Spleen (tissue), 11 donors: ENCODE results near the gene PLXNA2. TPM values are rescaled to one million over a fixed set of nuclear protein-coding genes. Genes with fewer than 3 reads are reported as not detected.

ENCODE experiments used
- DNase-seq: peaks from one replicate; pipeline ENCODE4 v3.0.0-alpha.2; 2020
- H3K27ac ChIP-seq, 8 donors: fragments of 200-600 bp; sonication (generic) in 7 of 8; 1 replicate in 4 of 8; 2 replicates in 4 of 8; pipeline versions ENCODE4 v1.5.0 to v1.8.0; 2016 to 2021; ENCODE audit warnings: inconsistent platforms in 4 of 8, mild to moderate bottlenecking in 4 of 8, moderate library complexity in 1 of 8
- H3K27me3 ChIP-seq, 7 donors: fragments of 200-600 bp; sonication (generic) in 6 of 7; replicated peaks in 1 of 7; 1 replicate in 4 of 7; 2 replicates in 3 of 7; pipeline versions ENCODE4 v1.5.0 to v1.8.0; 2016 to 2021; ENCODE audit warnings: inconsistent platforms in 3 of 7, mild to moderate bottlenecking in 1 of 7
- H3K36me3 ChIP-seq, 6 donors: fragments of 200-600 bp; sonication (generic) in 5 of 6; 1 replicate in 4 of 6; 2 replicates in 2 of 6; pipeline versions ENCODE4 v1.5.0 to v1.8.0; 2016 to 2021; ENCODE audit warnings: inconsistent platforms in 2 of 6
- H3K4me1 ChIP-seq, 6 donors: fragments of 200-600 bp; sonication (generic) in 5 of 6; 1 replicate in 3 of 6; 2 replicates in 3 of 6; pipeline versions ENCODE4 v1.5.0 to v1.8.0; 2016 to 2021; ENCODE audit warnings: inconsistent platforms in 3 of 6
- H3K4me3 ChIP-seq, 8 donors: fragments of 200-600 bp; sonication (generic) in 7 of 8; 1 replicate in 4 of 8; 2 replicates in 4 of 8; pipeline versions ENCODE4 v1.5.0 to v1.8.0; 2016 to 2021; ENCODE audit warnings: inconsistent platforms in 4 of 8, mild to moderate bottlenecking in 4 of 8, moderate library complexity in 2 of 8
- H3K9me3 ChIP-seq, 8 donors: fragments of 200-600 bp; sonication (generic) in 7 of 8; 1 replicate in 4 of 8; 2 replicates in 4 of 8; pipeline versions ENCODE4 v1.5.0 to v1.8.0; 2016 to 2021; ENCODE audit warnings: inconsistent platforms in 4 of 8
- POLR2A ChIP-seq, 3 donors: fragments of 450-650 bp; IDR thresholded peaks; one replicate each; pipeline ENCODE4 v1.5.1; 2017; ENCODE audit warnings: antibody characterized with exemption in 3 of 3, mild to moderate bottlenecking in 1 of 3
- POLR2AphosphoS5 ChIP-seq, 3 donors: sonication (generic); formaldehyde crosslinking; IDR thresholded peaks; one replicate each; pipeline ENCODE4 v1.5.1; 2017; ENCODE audit warnings: antibody characterized with exemption in 3 of 3
- WGBS, 5 donors: extraction: QIAGEN DNeasy Blood & Tissue Kit in 3 of 5; methylation state at CpG; one replicate each; pipeline versions ENCODE4 v1.1.5 to v1.1.7; 2013 to 2018; 5-methylcytosine and 5-hydroxymethylcytosine counted together
- intact Hi-C: fragments of 100-400 bp; cut with DNase I; formaldehyde crosslinking; loops from one replicate; pipeline ENCODE4 v1.15.0; 2023; ENCODE audit warnings: low total_unique reads
- polyA plus RNA-seq, 3 donors: library from polyadenylated mRNA; stranded (reverse); fragments of 200-250 nt; gene quantifications; one replicate each; pipeline ENCODE4 v1.2.1, GENCODE V29; 2013
- total RNA-seq, 7 donors: library from RNA; depleted of rRNA in 3 of 7; stranded (reverse); fragments of >200 nt in 3 of 7; fragmentation: NEBNext Ultra II Directional in 4 of 7; extraction: Animal tissue kit (Norgen Biotek cat#: 25700) in 4 of 7; gene quantifications; one replicate each; pipeline versions ENCODE4 v1.1.0 to v1.2.1, GENCODE V29; 2016 to 2021
- TF ChIP-seq, protein P1 (sequence below), 11 experiments: fragments of 200-600 bp in 7 of 11; fragments of 450-650 bp in 4 of 11; sonication (generic) in 4 of 11; IDR thresholded peaks in 8 of 11; conservative IDR thresholded peaks in 3 of 11; 1 replicate in 7 of 11; 2 replicates in 4 of 11; pipeline versions ENCODE4 v1.4.0 to v1.8.0; 2016 to 2021; ENCODE audit warnings: antibody characterized with exemption in 11 of 11, inconsistent platforms in 4 of 11, mild to moderate bottlenecking in 1 of 11
- donor health status: healthy with polysubstance abuse.
- donor health status: DM: no; HTN: no; CAD: no; lungs with moderate emphysema.
- donor health status: DM: no; HTN: no; CAD: no.
- donor health status: Bipolar disorder and iron deficiency.
- donor health status: healthy.
- donor health status: DM: no; HTN: no; CAD: no.
- donor health status: DM: yes; HTN: yes; CAD: no.

The PLXNA2 gene
- total and polyA plus RNA-seq, 10 donors: 0.93 to 16.9 (median 7.0) TPM

GRCh38 chr1:208107425-208108212, 136.6 kb downstream of the PLXNA2 start:
- Histone ChIP-seq H3K27ac (no peak overlapping the region), H3K36me3 (no peaks in the 10 kb centered on the region), H3K27me3 (no peaks in the 10 kb centered on the region), H3K9me3 (no peaks in the 10 kb centered on the region), H3K4me3 (no peak overlapping the region), H3K4me1 (peaks cover 0 to 8% (median under 1%) of the 10 kb centered on the region in 6 donors)
- no peak for DNase-seq
- 90 to 95% (median 91%) methylated on average over 13 of the region's 13 CpGs for WGBS, 5 donors
- intact Hi-C loops: no loop called here
- TF ChIP-seq POLR2A (IDR thresholded peaks at IDR 0.05) (no peak), POLR2AphosphoS5 (IDR thresholded peaks at IDR 0.05) (no peak)
- TF ChIP-seq, protein P1, sequence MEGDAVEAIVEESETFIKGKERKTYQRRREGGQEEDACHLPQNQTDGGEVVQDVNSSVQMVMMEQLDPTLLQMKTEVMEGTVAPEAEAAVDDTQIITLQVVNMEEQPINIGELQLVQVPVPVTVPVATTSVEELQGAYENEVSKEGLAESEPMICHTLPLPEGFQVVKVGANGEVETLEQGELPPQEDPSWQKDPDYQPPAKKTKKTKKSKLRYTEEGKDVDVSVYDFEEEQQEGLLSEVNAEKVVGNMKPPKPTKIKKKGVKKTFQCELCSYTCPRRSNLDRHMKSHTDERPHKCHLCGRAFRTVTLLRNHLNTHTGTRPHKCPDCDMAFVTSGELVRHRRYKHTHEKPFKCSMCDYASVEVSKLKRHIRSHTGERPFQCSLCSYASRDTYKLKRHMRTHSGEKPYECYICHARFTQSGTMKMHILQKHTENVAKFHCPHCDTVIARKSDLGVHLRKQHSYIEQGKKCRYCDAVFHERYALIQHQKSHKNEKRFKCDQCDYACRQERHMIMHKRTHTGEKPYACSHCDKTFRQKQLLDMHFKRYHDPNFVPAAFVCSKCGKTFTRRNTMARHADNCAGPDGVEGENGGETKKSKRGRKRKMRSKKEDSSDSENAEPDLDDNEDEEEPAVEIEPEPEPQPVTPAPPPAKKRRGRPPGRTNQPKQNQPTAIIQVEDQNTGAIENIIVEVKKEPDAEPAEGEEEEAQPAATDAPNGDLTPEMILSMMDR (IDR thresholded peaks at IDR 0.05 in 8 of 11, conservative IDR thresholded peaks at IDR 0.05 in 3 of 11): no peak

- 91 to 96% (median 94%) methylated on average over 7 of the region's 7 CpGs for WGBS, 5 donors
- no peaks in the 10 kb centered on the region for H3K27me3 ChIP-seq
- H3K36me3 ChIP-seq: no peaks in the 10 kb centered on the region
- no peaks in the 10 kb centered on the region for H3K9me3 ChIP-seq
- no peak overlapping the region for H3K27ac ChIP-seq
- DNase-seq: no peak
- H3K4me3 ChIP-seq: no peak overlapping the region
- TF ChIP-seq POLR2AphosphoS5 (IDR thresholded peaks at IDR 0.05) (no peak), POLR2A (IDR thresholded peaks at IDR 0.05) (no peak)
- TF ChIP-seq, protein P1 (IDR thresholded peaks at IDR 0.05 in 8 of 11, conservative IDR thresholded peaks at IDR 0.05 in 3 of 11): no peak
- intact Hi-C loops: no loop called here
- H3K4me1 ChIP-seq: peaks cover 0 to 21% (median 8%) of the 10 kb centered on the region in 6 donors
Measured at GRCh38 chr1:208106218-208106617, 138.0 kb downstream of the PLXNA2 start.

- Histone ChIP-seq H3K27ac (no peak overlapping the region), H3K36me3 (no peaks in the 10 kb centered on the region), H3K4me3 (no peak overlapping the region), H3K9me3 (no peaks in the 10 kb centered on the region), H3K27me3 (no peaks in the 10 kb centered on the region), H3K4me1 (peaks cover 0 to 25% (median 10%) of the 10 kb centered on the region in 6 donors)
- no peak for DNase-seq
- WGBS, 5 donors: 65 to 84% (median 77%) methylated on average over 5 of the region's 5 CpGs
- TF ChIP-seq POLR2A (IDR thresholded peaks at IDR 0.05) (no peak), POLR2AphosphoS5 (IDR thresholded peaks at IDR 0.05) (no peak)
- TF ChIP-seq, protein P1 (IDR thresholded peaks at IDR 0.05 in 8 of 11, conservative IDR thresholded peaks at IDR 0.05 in 3 of 11): no peak
- intact Hi-C loops: no loop called here
Measured at GRCh38 chr1:208105756-208106155, 138.4 kb downstream of the PLXNA2 start.
